ENCODE data around the gene P2RY13. TPM values are rescaled to one million over a fixed set of nuclear protein-coding genes. Genes with fewer than 3 reads are reported as not detected.

The P2RY13 gene
- total RNA-seq, 1 experiment from 2014 or later, result not detected

DNA sequence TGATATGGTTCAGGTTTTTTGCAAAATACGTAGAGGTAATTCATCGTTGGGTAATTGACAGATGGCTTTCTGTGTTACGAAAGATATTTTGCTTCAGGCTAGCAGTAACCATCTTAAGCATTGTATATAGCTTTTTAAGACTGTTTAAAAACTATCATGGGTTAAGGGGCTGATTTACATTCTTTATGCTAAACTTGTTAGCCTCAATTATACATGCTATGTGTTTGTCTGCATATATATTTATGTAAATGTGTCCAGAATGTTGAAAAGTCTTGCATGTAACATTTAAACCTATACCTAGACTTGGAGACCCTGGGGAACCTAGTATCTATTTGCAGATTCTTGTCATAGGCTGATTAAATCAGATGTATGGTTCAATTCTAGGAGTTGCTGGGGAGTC, 39.9 kb downstream of the P2RY13 start:
- Mint-ChIP-seq H3K9me3 (no peaks in the 10 kb centered on the region), H3K4me3 (no peak overlapping the region), H3K4me1 (peaks cover 5% of the 10 kb centered on the region), H3K27ac (no peak overlapping the region), H3K36me3 (no peaks in the 10 kb centered on the region), H3K27me3 (ENCODE audit: low read depth) (no peaks in the 10 kb centered on the region)
- ATAC-seq (no peak), DNase-seq (ENCODE audit: low spot score) (no peak)
- TF ChIP-seq CBFB (CRISPR knock-in tag; IDR thresholded peaks at IDR 0.05; ENCODE audit: low read depth), result no peak
- TF ChIP-seq NFE2L1 (CRISPR knock-in tag; IDR thresholded peaks at IDR 0.05), result no peak
- no peak for TF ChIP-seq ZNF317 (CRISPR knock-in tag; IDR thresholded peaks at IDR 0.05; ENCODE audit: borderline replicate concordance, low read depth)
- no peak for TF ChIP-seq EMX1 (CRISPR knock-in tag; IDR thresholded peaks at IDR 0.05)
- TF ChIP-seq, protein P1, sequence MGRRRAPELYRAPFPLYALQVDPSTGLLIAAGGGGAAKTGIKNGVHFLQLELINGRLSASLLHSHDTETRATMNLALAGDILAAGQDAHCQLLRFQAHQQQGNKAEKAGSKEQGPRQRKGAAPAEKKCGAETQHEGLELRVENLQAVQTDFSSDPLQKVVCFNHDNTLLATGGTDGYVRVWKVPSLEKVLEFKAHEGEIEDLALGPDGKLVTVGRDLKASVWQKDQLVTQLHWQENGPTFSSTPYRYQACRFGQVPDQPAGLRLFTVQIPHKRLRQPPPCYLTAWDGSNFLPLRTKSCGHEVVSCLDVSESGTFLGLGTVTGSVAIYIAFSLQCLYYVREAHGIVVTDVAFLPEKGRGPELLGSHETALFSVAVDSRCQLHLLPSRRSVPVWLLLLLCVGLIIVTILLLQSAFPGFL (CRISPR knock-in tag; IDR thresholded peaks at IDR 0.05; ENCODE audit: borderline replicate concordance), result no peak
- no peak for TF ChIP-seq TCF7 (CRISPR knock-in tag; IDR thresholded peaks at IDR 0.05; ENCODE audit: low read depth)
- TF ChIP-seq RORB (CRISPR knock-in tag; IDR thresholded peaks at IDR 0.05), result no peak
- TF ChIP-seq SP1 (CRISPR knock-in tag; conservative IDR thresholded peaks at IDR 0.05), result no peak
- no peak for TF ChIP-seq RELA (CRISPR knock-in tag; IDR thresholded peaks at IDR 0.05; ENCODE audit: borderline replicate concordance)
- TF ChIP-seq MYBL2 (CRISPR knock-in tag; IDR thresholded peaks at IDR 0.05), result no peak
- no peak for TF ChIP-seq ZNF263 (CRISPR knock-in tag; IDR thresholded peaks at IDR 0.05; ENCODE audit: low read depth)
- TF ChIP-seq, protein P2, sequence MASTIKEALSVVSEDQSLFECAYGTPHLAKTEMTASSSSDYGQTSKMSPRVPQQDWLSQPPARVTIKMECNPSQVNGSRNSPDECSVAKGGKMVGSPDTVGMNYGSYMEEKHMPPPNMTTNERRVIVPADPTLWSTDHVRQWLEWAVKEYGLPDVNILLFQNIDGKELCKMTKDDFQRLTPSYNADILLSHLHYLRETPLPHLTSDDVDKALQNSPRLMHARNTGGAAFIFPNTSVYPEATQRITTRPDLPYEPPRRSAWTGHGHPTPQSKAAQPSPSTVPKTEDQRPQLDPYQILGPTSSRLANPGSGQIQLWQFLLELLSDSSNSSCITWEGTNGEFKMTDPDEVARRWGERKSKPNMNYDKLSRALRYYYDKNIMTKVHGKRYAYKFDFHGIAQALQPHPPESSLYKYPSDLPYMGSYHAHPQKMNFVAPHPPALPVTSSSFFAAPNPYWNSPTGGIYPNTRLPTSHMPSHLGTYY (CRISPR knock-in tag; IDR thresholded peaks at IDR 0.05), result no peak
- no peak for TF ChIP-seq ZNF416 (CRISPR knock-in tag; IDR thresholded peaks at IDR 0.05)
- POLR2A ChIA-PET, result no interaction called here
- CTCF ChIA-PET, result no interaction called here

DNA sequence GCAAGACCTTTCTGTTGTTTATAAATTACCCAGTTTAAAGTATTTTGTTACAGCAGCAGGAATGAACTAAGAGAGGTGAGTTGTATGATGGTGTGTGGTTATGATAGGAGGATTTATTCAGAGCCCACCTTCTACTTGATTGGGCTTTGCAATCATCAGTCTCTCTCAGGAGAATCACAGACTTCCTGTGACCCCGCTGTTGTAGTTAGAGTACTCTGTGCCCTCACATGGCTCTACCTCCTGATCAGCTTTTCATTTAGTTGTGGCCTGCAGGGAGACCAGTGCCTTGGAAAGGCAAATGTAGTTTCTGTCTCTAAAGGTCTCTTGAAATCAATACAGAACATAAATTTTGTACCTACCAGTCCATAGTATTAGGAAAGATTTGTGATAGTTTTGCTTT, 43.4 kb downstream of the P2RY13 start:
- Mint-ChIP-seq H3K4me3 (no peak overlapping the region), H3K27ac (no peak overlapping the region), H3K27me3 (ENCODE audit: low read depth) (no peaks in the 10 kb centered on the region), H3K4me1 (peaks cover 5% of the 10 kb centered on the region), H3K9me3 (no peaks in the 10 kb centered on the region), H3K36me3 (no peaks in the 10 kb centered on the region)
- ATAC-seq, result peak; percentile 68
- DNase-seq (ENCODE audit: low spot score), result no peak
- ChIA-PET POLR2A (no interaction called here), CTCF (interaction anchor here (1.0 to 2.1 kb wide), 2 partner anchors 93 to 118 kb away, joined by 3 to 5 read pairs; no protein-coding TSS in a partner anchor)
- TF ChIP-seq TCF7 (CRISPR knock-in tag; IDR thresholded peaks at IDR 0.05; ENCODE audit: low read depth) (no peak), JUN (CRISPR knock-in tag; IDR thresholded peaks at IDR 0.05) (no peak), NFE2L1 (CRISPR knock-in tag; IDR thresholded peaks at IDR 0.05) (no peak), ZNF232 (CRISPR knock-in tag; IDR thresholded peaks at IDR 0.05) (no peak), FOXK1 (CRISPR knock-in tag; IDR thresholded peaks at IDR 0.05) (no peak), CREM (CRISPR knock-in tag; IDR thresholded peaks at IDR 0.05) (no peak), SOX15 (CRISPR knock-in tag; IDR thresholded peaks at IDR 0.05) (no peak)
- TF ChIP-seq, protein P3, sequence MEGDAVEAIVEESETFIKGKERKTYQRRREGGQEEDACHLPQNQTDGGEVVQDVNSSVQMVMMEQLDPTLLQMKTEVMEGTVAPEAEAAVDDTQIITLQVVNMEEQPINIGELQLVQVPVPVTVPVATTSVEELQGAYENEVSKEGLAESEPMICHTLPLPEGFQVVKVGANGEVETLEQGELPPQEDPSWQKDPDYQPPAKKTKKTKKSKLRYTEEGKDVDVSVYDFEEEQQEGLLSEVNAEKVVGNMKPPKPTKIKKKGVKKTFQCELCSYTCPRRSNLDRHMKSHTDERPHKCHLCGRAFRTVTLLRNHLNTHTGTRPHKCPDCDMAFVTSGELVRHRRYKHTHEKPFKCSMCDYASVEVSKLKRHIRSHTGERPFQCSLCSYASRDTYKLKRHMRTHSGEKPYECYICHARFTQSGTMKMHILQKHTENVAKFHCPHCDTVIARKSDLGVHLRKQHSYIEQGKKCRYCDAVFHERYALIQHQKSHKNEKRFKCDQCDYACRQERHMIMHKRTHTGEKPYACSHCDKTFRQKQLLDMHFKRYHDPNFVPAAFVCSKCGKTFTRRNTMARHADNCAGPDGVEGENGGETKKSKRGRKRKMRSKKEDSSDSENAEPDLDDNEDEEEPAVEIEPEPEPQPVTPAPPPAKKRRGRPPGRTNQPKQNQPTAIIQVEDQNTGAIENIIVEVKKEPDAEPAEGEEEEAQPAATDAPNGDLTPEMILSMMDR (IDR thresholded peaks at IDR 0.05), result no peak
- TF ChIP-seq, protein P4, sequence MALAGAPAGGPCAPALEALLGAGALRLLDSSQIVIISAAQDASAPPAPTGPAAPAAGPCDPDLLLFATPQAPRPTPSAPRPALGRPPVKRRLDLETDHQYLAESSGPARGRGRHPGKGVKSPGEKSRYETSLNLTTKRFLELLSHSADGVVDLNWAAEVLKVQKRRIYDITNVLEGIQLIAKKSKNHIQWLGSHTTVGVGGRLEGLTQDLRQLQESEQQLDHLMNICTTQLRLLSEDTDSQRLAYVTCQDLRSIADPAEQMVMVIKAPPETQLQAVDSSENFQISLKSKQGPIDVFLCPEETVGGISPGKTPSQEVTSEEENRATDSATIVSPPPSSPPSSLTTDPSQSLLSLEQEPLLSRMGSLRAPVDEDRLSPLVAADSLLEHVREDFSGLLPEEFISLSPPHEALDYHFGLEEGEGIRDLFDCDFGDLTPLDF (CRISPR knock-in tag; IDR thresholded peaks at IDR 0.05), result no peak
- TF ChIP-seq, protein P5, sequence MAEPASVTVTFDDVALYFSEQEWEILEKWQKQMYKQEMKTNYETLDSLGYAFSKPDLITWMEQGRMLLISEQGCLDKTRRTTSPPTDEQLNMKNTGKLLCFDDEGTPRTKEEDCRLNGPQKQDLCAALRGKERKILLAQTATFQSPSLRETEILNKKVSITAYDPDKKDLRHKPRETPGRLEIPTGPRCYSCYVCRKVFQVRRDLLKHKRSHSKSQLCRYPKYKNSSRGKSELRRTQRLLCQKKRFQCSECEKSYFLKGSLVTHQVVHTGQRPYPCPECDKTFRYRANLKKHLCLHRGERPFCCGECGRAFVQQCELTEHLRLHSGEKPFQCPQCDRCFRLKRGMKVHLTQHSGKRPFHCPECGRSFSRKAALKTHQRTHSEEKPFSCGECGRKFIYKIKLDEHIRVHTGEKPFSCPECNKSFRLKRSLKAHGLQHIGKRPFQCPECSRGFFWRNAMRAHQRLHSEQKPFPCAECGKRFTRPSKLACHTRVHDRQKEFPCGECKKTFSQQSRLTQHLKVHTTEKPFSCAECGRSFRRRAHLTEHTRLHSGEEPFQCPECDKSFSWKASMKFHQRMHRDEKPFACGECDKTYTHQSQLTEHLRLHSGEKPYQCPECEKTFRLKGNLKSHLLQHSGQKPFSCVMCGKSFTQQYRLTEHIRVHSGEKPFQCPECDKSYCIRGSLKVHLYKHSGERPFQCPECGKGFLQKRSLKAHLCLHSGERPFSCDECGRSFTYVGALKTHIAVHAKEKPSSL (CRISPR knock-in tag; conservative IDR thresholded peaks at IDR 0.05), result no peak
- TF ChIP-seq, protein P6, sequence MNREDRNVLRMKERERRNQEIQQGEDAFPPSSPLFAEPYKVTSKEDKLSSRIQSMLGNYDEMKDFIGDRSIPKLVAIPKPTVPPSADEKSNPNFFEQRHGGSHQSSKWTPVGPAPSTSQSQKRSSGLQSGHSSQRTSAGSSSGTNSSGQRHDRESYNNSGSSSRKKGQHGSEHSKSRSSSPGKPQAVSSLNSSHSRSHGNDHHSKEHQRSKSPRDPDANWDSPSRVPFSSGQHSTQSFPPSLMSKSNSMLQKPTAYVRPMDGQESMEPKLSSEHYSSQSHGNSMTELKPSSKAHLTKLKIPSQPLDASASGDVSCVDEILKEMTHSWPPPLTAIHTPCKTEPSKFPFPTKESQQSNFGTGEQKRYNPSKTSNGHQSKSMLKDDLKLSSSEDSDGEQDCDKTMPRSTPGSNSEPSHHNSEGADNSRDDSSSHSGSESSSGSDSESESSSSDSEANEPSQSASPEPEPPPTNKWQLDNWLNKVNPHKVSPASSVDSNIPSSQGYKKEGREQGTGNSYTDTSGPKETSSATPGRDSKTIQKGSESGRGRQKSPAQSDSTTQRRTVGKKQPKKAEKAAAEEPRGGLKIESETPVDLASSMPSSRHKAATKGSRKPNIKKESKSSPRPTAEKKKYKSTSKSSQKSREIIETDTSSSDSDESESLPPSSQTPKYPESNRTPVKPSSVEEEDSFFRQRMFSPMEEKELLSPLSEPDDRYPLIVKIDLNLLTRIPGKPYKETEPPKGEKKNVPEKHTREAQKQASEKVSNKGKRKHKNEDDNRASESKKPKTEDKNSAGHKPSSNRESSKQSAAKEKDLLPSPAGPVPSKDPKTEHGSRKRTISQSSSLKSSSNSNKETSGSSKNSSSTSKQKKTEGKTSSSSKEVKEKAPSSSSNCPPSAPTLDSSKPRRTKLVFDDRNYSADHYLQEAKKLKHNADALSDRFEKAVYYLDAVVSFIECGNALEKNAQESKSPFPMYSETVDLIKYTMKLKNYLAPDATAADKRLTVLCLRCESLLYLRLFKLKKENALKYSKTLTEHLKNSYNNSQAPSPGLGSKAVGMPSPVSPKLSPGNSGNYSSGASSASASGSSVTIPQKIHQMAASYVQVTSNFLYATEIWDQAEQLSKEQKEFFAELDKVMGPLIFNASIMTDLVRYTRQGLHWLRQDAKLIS (CRISPR knock-in tag; IDR thresholded peaks at IDR 0.05; ENCODE audit: borderline replicate concordance), result no peak
- TF ChIP-seq, protein P7, sequence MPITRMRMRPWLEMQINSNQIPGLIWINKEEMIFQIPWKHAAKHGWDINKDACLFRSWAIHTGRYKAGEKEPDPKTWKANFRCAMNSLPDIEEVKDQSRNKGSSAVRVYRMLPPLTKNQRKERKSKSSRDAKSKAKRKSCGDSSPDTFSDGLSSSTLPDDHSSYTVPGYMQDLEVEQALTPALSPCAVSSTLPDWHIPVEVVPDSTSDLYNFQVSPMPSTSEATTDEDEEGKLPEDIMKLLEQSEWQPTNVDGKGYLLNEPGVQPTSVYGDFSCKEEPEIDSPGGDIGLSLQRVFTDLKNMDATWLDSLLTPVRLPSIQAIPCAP (CRISPR knock-in tag; IDR thresholded peaks at IDR 0.05), result no peak
- TF ChIP-seq, protein P8, sequence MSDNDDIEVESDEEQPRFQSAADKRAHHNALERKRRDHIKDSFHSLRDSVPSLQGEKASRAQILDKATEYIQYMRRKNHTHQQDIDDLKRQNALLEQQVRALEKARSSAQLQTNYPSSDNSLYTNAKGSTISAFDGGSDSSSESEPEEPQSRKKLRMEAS (CRISPR knock-in tag; IDR thresholded peaks at IDR 0.05), result no peak
